GM23248 (cell line): Measurements from ENCODE around the gene GSG1L.

ENCODE experiments used
- EZH2 ChIP-seq: fragments of 200-600 bp; sonication (generic); IDR thresholded peaks from 2 replicates; pipeline ENCODE4 v1.6.1; 2018; ENCODE audit warnings: antibody characterized with exemption, mild to moderate bottlenecking; ENCODE audit not compliant: insufficient read depth, poor library complexity, severe bottlenecking
- EZH2phosphoT487 ChIP-seq: fragments of 200-600 bp; sonication (generic); IDR thresholded peaks from 2 replicates; pipeline ENCODE4 v1.6.1; 2018; ENCODE audit warnings: antibody characterized with exemption, moderate library complexity, mild to moderate bottlenecking, low read depth; ENCODE audit not compliant: insufficient read depth

DNA sequence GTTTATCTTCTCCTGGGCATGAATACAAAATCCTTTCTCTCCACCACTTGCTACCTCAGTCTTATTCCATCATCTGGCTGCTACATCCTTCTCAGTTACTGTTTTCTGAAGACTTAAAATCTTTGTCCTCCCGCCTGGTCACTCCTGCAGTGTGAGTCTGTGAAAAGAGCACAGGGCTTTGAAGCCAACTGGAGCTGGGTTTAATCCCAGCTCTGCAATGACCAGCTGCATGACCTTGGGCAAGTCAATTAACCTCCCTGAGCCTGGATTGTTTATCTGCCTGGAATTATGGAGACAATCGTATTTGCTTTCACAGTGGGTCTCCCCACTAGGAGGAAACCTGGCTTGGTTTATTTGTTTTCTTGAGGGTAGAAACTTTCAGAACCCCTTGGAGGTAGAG, 183.2 kb downstream of the GSG1L start:
- TF ChIP-seq EZH2: no peak
- TF ChIP-seq EZH2phosphoT487: no peak
